ENCODE data around the gene ADGB. TPM values are rescaled to one million over a fixed set of nuclear protein-coding genes. Genes with fewer than 3 reads are reported as not detected.
"Not testable (repeated sequence)": the region's sequence is repeated elsewhere in the genome, so short reads cannot be mapped to it uniquely, and the experiment has no call there.

Gene ADGB
- total RNA-seq, 1 donor from 2014 or later: not detected

DNA sequence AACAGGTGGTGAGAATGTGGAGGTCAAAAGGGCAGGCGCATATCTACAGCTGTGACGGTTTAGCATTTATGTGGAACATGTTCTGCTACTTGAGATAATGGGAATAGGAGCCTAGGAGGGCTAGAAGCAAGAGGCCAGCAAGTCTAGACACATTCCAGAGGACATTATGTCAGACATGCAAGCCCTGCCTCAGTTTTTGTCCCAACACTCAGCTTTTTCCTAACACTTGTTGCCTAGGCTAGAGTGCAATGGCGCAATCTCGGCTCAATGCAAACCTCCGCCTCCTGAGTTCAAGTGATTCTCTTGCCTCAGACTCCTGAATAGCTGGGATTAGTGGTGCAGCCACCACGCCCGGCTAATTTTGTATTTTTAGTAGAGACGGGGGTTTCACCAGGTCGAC lies 210.2 kb downstream of the ADGB start:
- DNase-seq (ENCODE audit: low spot score); intact Hi-C loops (cut with DNase I): not testable (repeated sequence)

DNA sequence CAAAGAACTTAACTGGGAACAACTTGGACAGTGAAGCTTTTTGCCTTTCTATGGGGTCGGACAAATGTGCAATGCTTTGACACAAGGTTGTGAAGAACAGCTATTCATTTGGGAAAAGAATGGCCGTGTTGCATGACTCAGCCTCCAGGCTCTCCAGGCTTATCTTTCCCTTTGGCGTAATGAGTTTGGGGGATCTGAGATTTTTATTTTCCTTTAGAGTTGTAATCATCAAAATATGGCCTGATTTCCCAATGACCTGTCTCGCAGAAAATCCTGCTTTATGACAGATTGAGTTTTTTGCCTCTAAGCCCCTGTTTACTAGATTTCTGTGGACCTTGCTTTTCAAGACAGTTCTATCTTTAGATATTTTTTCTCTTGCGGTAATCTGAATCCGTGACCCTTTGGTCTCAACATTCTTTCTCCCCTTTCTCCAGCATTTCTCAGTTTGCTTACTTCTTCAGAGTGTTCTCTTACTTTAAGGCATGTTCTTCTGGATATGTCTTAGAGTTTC lies 214.1 kb downstream of the ADGB start:
- DNase-seq (ENCODE audit: low spot score); intact Hi-C loops (cut with DNase I): not testable (repeated sequence)

DNA sequence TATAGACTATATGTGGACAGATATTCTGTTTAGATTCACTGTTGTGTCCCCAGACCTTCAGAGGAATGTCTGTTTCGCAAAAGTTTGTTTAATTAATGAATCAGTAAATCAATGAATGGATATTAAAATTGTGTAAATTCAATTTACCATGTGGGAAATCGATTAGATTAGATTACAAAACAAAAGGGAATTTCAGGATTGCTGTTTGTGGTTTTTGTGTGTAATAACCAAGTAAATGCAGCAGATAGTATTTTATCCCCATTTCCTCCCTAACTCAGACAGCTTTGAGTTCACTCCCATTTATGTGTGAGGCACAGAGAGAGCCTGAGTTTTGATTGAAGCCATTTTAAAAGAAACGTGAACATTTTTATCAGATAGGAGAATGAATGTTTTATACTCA lies 214.8 kb downstream of the ADGB start:
- intact Hi-C loops (cut with DNase I): no loop called here
- DNase-seq (ENCODE audit: low spot score): no peak

DNA sequence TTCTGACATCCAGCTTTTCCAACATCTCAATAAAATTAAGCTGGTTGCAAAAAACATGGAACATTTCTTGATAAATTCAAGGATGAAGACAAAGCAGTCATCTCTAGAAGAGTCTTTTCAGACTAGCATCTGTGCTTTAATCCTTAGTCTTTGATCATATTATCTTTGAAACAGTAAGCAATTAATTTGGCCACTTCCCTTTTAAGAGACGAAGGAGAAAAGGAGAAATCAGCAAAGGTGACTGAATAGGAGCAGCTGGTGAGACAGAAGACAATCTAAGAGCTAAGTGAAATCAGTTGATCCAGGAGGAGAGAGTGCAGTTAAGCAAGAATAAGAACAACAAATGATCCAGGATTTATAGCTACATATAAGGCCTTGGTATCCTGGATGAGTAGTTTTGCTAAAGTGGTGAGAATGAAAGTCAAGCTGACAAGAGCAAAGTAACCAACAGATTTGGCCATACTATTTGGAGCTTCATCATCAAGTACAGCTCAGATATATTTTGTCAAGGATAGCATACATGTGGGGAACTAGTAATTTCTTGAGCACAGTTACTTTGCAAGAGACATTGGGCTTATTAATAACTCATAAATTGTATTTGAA lies 215.5 kb downstream of the ADGB start:
- intact Hi-C loops (cut with DNase I): no loop called here

DNA sequence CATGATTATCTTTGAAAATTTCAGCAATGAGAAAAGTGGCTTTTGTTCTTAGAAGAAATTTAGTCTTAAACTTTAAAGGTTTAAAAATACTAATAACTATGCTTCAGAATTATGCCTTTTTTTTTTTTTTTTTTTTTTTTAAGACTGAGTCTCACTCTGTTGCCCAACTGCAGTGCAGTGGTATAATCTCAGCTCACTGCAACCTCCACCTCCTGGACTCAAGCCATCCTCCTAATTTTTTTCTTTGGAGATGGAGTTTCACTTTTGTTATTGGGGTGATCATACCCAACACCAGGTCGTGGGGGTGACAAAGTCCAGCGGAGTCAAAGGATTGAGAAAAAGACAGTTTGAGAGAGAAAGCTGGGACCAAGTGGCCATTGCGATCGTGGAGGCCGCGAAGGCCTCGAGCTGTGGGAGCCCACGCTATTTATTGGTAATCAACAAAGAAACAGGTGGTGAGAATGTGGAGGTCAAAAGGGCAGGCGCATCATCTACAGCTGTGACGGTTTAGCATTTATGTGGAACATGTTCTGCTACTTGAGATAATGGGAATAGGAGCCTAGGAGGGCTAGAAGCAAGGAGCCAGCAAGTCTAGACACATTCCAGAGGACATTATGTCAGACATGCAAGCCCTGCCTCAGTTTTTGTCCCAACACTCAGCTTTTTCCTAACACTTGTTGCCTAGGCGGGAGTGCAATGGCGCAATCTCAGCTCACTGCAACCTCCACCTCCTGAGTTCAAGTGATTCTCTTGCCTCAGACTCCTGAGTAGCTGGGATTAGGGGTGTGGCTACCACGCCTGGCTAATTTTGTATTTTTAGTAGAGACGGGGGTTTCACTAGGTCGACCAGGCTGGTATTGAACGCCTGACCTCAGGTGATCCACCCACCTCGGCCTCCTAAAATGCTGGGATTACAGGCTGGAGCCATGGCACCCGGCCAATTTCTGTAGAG lies 217.0 kb downstream of the ADGB start:
- DNase-seq (ENCODE audit: low spot score); intact Hi-C loops (cut with DNase I): not testable (repeated sequence)

More for the DNA sequence above, 215.5 kb downstream of the ADGB start:
- no peak for DNase-seq (ENCODE audit: low spot score)

DNA sequence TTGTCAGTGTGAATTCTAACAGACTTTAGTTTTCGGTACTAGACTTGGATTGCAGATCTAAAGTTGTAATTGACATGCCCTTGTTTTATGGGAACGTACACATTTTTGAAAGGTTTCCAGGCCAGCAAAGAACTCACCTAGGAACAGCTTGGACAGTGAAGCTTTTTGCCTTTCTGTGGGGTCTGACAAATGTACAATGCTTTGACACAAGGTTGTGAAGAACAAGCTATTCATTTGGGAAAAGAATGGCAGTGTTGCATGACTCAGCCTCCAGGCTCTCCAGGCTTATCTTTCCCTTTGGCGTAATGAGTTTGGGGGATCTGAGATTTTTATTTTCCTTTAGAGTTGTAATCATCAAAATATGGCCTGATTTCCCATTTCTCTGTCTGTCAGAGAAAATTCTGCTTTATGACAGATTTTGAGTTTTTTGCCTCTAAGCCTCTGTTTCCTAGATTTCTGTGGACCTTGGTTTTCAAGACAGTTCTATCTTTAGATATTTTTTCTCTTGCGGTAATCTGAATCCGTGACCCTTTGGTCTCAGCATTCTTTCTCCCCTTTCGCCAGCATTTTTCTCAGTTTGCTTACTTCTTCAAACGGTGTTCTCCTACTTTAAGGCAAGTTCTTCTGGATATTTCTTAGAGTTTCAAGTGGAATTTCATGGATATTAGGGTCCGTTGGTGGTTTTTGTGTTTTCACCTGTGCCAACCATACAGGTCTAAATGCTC lies 221.0 kb downstream of the ADGB start:
- intact Hi-C loops (cut with DNase I): no loop called here
- DNase-seq (ENCODE audit: low spot score): no peak

DNA sequence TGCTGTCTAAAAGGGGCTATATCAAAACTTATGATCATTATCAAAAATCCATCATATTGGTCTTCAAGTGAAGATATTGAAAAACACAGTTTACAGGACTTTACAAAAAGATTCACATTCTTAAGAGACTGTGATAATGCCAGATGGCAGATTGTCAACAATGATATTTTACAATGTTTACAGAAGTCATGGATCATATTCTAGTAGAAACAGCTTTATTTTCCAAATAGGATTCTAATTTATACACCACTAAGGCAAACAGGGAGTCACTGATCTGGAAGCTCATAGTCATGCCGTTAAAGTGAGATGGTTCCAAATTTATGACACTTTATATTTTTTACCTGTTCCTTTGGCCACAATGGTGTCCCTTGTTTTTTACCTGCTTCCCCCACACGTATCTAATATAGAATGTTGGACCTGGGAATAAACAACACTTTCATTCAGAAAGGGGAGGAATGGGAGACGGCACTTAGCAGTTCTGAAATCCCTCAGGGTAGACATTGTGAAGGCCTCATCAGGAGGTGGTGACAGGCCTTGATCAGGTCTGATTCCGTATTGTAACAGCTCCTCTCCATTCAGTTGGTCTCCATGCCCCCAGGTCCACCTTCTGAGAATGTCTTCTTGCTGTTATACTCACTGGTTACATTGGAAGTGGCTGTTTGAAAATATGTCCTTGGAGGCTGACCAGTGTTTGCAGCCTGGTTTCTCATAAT lies 228.6 kb downstream of the ADGB start:
- intact Hi-C loops (cut with DNase I): no loop called here
- no peak for DNase-seq (ENCODE audit: low spot score)

DNA sequence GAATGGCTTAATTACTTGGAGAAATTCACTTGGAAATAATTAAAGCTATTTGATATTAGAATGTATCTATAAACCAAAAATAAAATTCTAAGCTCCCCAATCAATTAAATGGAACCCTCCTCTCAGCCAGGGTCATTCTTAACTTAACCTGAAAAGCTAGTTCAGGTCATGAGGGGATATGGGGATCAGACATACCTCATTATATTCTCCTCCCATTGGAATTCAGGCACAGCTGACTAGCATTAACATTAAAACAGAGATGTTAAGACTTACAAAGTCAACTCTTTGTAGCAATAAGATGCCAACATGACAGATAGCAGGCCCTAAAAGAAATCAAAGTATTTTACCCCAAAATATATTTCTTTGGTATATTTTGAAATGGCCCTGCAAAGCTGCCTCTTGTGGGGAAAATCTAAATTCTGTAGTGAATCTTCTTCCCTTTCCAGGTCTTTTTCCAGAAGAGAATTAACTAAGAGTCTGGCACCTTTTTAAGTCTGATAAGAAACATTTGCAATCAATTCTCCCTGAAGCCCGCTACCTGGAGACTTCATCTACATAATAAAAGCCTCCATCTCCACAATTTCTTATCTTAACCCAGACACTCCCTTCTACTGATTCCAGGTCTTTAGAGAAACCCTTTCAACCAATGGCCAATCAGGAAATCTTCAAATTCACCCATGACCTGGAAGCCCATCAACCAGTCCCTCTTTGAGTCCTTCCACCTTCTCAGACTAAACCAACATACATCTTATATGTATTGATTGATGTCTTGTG lies 231.2 kb downstream of the ADGB start:
- no peak for DNase-seq (ENCODE audit: low spot score)
- intact Hi-C loops (cut with DNase I): no loop called here

DNA sequence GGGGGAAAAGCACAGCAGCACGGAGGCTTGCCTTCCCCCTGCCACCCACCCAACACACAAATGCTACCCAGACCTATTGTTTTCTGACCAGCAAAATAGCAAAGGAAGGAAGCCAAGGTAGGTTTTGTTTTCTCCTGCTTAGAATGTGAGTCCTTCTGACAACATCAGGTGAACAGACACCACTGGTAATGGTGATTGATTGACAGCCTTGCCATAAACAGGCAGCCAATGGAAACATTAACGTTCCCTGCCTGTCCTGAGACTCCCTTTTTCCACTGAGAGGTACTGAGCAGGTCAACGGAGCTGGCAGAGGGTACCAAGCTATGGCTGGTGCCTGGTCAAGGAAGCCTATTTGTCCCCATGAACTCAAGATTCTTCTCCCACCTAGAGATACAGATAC lies 234.4 kb downstream of the ADGB start:
- intact Hi-C loops (cut with DNase I): no loop called here
- DNase-seq (ENCODE audit: low spot score): no peak

DNA sequence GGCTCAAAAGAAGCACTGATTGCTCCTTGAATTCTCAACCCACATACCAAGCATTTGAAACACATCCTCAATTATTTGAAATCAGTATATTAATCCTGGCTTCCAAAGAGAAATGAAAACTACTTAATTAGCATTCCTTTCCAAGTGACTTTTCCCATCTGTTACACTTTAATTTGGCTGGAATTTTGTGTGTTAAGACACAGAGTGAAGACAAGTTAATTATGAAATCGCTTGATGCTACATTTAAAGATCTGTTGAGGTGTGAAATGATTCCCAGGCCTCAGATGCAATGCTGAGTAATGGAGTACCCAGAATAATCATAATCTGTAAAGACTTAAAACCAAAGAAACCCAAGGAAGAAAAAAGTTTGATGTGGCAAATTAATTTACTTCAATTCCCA lies 241.4 kb downstream of the ADGB start:
- DNase-seq (ENCODE audit: low spot score): no peak
- intact Hi-C loops (cut with DNase I): no loop called here

DNA sequence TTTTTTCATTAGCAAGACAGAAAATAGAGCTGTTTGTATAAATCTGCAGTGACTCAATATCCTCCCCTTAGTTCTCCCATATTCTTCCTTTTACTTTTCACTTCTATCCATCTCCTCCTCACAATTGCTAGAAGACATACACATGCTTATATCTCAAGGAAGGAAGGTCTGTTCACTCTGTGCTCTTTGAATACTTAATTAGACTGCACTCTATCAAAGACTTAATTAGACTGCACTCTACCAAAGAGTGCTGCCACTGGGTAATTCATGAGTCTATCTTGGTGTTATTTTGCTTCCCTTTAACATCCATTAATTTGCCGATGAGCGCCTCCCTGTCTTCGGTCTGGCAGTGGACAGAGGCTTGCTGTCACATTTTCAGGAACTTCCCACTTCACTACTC lies 241.9 kb downstream of the ADGB start:
- DNase-seq (ENCODE audit: low spot score): no peak
- intact Hi-C loops (cut with DNase I): no loop called here

DNA sequence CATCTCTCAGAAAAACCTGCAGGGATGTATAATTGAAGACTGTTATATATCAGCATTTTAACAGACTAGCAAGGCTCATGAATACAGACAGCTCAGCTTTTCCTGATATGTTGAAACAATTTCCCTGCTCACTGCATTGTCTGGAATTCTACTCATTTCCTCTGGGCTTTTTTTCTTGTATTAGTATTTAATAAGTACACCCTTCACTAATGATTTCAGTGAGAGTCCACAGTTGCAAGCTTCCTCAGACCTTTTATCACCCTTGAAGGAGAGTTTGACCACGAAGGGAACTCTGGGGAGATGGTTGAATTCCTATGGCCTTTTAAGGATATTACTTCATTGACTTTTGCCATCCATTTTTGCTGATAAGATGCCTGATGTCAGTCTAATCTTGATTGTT lies 248.7 kb downstream of the ADGB start:
- DNase-seq (ENCODE audit: low spot score): no peak

DNA sequence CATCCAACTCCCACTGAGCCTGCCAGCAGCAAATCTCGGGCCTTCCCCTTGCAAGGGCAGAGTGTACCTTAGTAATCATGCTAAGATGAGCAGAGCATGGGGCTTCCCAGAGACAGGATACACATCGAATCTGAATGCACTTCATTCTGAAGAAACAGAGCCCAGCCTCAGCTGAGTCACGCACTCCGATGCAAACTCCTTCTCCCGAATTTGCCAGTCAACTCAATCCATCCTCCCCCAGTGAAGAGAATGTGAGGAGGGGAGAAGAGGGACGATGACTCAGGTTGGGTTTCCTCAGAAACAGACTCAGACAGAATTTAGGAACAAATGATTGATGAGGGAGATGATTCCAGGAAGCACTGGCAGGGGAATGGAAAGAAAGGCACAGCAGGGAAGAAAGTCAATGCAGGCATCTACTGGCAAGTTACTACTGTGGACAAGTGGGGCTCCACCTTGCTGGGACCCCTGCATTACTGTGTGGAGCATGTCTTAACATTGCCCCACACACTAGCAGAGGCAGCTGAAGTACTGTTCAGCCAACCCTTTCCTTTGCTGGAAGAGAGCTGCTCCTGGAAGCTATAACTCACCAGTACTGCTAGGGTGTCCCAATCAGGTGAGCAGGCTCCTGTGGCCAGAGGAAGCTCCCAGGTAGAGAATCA lies 251.6 kb downstream of the ADGB start:
- intact Hi-C loops (cut with DNase I): no loop called here
- DNase-seq (ENCODE audit: low spot score): no peak

More for the DNA sequence above, 248.7 kb downstream of the ADGB start:
- intact Hi-C loops (cut with DNase I): no loop called here

DNA sequence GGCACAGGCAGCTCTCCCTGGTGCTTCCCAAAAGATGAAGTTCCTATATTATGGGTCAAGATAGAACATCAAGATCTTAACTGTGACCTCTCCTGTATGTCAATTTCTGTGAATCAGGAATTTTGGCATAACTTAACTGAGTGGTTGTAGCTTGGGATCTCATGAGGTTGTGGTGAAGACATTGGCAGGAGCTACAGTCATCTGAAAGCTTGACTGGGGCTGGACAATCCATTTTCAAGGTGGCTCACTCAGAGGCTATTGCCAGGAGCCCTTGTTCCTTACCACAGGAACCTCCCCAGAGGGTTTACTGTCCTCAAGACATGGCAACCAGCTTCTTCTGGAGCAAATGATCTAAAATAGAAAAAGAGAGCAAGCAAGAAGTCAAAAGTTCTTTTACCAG lies 252.2 kb downstream of the ADGB start:
- intact Hi-C loops (cut with DNase I): no loop called here
- no peak for DNase-seq (ENCODE audit: low spot score)

DNA sequence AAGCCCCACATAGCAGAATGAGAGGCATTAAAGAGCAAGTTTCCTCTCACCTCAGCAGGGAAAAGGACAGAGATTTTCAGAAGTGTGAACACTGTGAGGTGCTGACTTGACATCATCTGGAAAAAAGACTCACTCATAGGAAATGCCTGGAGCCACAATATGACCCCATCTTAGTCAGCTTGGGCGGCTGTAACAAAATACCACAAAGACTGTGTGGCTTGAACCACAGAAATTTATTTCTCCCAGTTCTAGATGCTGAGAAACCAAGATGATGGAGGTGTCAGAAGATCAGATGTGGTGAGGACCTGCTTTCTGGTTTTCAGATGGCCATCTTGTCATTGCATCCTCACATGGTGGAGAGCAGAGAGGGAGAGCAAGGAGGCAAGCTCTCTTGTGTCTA lies 253.1 kb downstream of the ADGB start:
- intact Hi-C loops (cut with DNase I): no loop called here
- no peak for DNase-seq (ENCODE audit: low spot score)

DNA sequence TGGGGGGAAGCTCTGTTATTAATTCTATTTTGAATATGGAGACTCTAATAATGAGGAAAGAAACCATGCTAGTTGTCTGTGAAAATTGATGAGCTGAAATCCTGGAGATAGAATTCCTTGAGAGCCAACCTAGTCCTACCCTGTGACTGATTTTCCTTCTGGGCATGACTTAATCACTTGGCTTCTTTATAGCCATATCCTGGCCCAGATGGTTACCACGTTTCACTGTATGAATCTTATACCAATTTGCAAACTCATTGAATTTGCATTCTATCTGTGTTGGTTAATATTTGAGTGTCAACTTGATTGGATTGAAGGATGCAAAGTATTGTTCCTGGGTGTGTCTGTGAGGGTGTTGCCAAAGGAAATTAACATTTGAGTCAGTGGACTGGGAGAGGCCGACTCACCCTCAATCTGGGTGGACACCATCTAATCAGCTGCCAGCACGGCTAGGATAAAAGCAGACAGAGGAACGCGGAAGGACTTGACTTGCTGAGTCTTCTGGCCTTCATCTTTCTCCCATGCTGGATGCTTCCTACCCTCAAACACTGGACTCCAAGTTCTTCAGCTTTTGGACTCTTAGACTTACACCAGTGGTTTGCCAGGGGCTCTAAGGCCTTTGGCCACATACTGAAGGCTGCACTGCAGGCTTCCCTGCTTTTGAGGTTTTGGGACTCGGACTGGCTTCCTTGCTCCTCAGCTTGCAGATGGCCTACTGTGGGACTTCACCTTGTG lies 255.9 kb downstream of the ADGB start:
- DNase-seq (ENCODE audit: low spot score): not testable (repeated sequence)
- intact Hi-C loops (cut with DNase I): loop anchor here (5.0 kb wide), 1 partner anchor 58 kb away; no protein-coding TSS in a partner anchor

DNA sequence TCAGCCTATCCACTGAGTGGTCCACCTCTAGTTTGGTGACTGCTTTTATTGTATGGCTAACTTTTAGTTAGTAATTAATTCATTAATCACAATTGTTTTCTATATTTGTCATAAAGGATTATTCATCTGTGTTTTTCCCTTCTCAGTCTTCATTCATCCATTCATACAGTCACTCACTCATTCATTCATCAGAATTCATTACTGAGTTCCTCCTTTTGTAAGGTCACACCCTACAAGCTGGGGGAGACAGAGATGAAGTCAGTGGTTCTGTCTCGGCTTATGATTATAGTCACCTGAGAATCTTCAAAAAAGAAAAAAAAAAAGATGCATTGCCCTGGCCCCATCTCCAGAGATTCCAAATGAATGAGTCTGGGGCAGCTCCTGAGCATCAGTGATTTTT lies 257.1 kb downstream of the ADGB start:
- intact Hi-C loops (cut with DNase I): loop anchor here (2.0 to 5.0 kb wide), 2 partner anchors 56 to 347 kb away; no protein-coding TSS in a partner anchor
- no peak for DNase-seq (ENCODE audit: low spot score)

Data from cardiac septum (tissue), 1 donor.